Measurements from ENCODE around the gene FXR2.
"Not testable (repeated sequence)": the region's sequence is repeated elsewhere in the genome, so short reads cannot be mapped to it uniquely, and the experiment has no call there.

Gene FXR2

DNA sequence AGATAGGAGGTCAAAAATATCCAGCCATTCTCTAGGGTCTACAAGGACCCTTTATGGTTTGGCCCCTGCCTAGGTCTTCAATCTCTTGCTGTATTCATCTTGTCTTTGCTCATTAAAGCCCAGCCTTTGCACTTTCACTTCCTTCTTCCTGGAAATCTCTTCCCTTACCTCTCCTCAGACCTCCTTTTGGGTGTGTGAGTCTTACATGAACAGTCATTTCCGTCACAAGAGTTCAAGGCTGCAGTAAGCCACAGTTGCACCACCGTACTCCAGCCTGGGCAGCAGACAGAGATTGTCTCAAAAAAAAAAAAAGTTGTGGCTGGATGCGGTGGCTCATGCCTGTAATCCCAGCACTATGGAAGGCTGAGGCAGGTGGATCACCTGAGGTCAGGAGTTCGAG lies 30.1 kb upstream of the FXR2 start:
- TF ChIP-seq, protein P1, sequence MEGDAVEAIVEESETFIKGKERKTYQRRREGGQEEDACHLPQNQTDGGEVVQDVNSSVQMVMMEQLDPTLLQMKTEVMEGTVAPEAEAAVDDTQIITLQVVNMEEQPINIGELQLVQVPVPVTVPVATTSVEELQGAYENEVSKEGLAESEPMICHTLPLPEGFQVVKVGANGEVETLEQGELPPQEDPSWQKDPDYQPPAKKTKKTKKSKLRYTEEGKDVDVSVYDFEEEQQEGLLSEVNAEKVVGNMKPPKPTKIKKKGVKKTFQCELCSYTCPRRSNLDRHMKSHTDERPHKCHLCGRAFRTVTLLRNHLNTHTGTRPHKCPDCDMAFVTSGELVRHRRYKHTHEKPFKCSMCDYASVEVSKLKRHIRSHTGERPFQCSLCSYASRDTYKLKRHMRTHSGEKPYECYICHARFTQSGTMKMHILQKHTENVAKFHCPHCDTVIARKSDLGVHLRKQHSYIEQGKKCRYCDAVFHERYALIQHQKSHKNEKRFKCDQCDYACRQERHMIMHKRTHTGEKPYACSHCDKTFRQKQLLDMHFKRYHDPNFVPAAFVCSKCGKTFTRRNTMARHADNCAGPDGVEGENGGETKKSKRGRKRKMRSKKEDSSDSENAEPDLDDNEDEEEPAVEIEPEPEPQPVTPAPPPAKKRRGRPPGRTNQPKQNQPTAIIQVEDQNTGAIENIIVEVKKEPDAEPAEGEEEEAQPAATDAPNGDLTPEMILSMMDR (IDR thresholded peaks at IDR 0.05; ENCODE audit: control extremely low read depth, extremely low read depth, low read depth, missing control alignments): no peak
- CTCF ChIA-PET: interaction anchor here (4.5 kb wide), 1 partner anchor 12 kb away, joined by 37 read pairs; the partner anchor contains the start of gene SHBG
- no peak for DNase-seq (ENCODE audit: extremely low spot score)
- POLR2A ChIA-PET: no interaction called here

DNA sequence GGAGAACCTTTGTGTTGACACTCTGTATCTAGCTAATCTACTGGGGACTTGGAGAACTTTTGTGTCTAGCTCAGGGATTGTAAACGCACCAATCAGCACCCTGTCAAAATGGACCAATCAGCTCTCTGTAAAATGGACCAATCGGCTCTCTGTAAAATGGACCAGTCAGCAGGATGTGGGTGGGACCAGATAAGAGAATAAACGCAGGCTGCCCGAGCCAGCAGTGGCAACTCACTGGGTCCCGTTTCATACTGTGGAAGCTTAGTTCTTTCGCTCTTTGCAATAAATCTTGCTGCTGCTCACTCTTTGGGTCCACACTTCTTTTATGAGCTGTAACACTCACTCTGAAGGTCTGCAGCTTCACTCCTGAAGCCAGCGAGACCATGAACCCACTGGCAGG lies 26.9 kb upstream of the FXR2 start:
- ChIA-PET CTCF (interaction anchor here (0.9 to 4.5 kb wide), 5 partner anchors 9 to 46 kb away, joined by 3 to 37 read pairs (median 5); partner anchors contain the start of genes ATP1B2, SHBG and TP53), POLR2A (interaction anchor here (0.8 to 1.4 kb wide), 2 partner anchors 9 to 10 kb away, joined by 3 read pairs; partner anchors contain the start of gene ATP1B2)
- DNase-seq (ENCODE audit: extremely low spot score): not testable (repeated sequence)

DNA sequence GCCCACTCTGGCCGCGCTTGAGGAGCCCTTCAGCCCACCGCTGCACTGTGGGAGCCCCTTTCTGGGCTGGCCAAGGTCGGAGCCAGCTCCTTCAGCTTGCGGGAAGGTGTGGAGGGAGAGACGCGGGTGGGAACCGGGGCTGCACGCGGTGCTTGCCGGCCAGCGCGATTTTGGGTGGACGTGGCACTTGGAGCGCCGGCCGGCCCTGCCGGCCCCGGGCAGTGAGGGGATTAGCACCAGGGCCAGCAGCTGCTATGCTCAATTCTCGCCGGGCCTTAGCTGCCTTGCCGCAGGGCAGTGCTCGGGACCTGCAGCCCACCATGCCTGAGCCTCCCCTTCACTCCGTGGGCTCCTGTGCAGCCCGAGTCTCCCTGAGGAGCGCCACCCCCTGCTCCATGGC lies 26.1 kb upstream of the FXR2 start:
- ChIA-PET POLR2A (interaction anchor here (0.8 kb wide), 1 partner anchor 11 kb away, joined by 3 read pairs; no protein-coding TSS in a partner anchor), CTCF (interaction anchor here (1.4 to 4.5 kb wide), 4 partner anchors 8 to 46 kb away, joined by 4 to 37 read pairs (median 6); partner anchors contain the start of genes SHBG and TP53)
- DNase-seq (ENCODE audit: extremely low spot score): no peak
- TF ChIP-seq, protein P1 (IDR thresholded peaks at IDR 0.05; ENCODE audit: control extremely low read depth, extremely low read depth, low read depth, missing control alignments): no peak

DNA sequence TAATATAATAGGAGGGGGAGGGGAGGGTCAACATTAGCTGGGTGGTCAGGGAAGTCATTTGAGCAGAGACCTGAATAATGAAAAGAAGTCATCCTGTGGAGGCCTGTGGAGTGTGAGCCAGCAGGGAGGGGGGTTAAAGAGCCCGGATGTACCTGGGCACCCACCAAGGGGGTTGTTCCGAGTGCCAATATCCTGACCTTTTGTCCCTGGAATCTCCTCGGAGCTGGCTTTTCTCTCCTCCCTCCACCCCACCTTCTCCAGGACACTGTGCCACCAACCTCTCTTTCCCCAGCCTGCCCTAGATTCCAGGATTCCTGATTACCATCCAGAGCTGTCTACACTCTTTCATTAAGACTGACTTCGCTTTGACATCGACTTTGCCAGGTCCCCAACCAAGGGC lies 21.5 kb upstream of the FXR2 start:
- no peak for DNase-seq (ENCODE audit: extremely low spot score)
- POLR2A ChIA-PET: no interaction called here
- CTCF ChIA-PET: interaction anchor here (7.8 kb wide), 1 partner anchor 51 kb away, joined by 112 read pairs; the partner anchor contains the start of genes TP53 and WRAP53
- TF ChIP-seq, protein P1 (IDR thresholded peaks at IDR 0.05; ENCODE audit: control extremely low read depth, extremely low read depth, low read depth, missing control alignments): no peak

DNA sequence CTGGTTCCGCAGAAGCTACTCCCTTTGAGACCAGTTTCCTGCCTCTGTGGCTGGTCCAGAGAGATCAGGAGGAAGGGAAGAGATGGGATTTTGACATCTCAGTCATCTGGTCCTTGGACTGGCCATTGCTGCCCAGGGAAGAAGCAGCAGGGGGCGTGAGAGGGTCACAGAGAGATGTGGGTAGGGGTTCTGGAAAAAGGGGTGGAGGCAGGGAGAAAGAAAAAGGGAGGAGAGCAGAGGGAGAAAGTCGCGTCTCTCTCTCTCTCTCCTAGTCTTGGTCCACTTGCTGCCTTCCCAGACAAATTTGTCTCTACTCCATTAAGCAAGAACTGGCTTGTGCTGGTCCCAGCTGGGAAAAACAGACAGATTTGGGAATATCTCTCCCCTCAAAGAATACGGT lies 19.7 kb upstream of the FXR2 start:
- CTCF ChIA-PET: interaction anchor here (1.1 to 9.5 kb wide), 5 partner anchors 8 to 72 kb away, joined by 3 to 112 read pairs (median 37); partner anchors contain the start of genes FXR2, TP53 and WRAP53
- DNase-seq (ENCODE audit: extremely low spot score): no peak
- POLR2A ChIA-PET: no interaction called here
- TF ChIP-seq, protein P1 (IDR thresholded peaks at IDR 0.05; ENCODE audit: control extremely low read depth, extremely low read depth, low read depth, missing control alignments): peak; percentile 67

DNA sequence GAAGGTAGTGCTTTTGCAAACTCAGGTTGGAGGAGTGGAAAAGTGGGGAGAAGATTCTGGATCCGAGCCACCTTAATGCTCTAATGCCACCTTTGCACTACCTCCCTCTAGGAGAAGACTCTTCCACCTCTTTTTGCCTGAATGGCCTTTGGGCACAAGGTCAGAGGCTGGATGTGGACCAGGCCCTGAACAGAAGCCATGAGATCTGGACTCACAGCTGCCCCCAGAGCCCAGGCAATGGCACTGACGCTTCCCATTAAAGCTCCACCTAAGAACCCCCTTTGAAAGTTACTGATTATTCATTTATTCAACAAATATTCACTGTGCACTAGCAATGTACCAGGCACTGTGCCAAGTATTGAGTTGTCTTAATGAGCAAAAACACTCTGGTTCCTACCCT lies 18.4 kb upstream of the FXR2 start:
- DNase-seq (ENCODE audit: extremely low spot score): peak; percentile 4
- ChIA-PET CTCF (interaction anchor here (0.7 to 9.5 kb wide), 20 partner anchors 10 to 357 kb away, joined by 3 to 112 read pairs (median 4); partner anchors contain the start of genes ATP1B2, FXR2, SOX15 and TP53), POLR2A (no interaction called here)
- TF ChIP-seq, protein P1 (IDR thresholded peaks at IDR 0.05; ENCODE audit: control extremely low read depth, extremely low read depth, low read depth, missing control alignments): no peak

DNA sequence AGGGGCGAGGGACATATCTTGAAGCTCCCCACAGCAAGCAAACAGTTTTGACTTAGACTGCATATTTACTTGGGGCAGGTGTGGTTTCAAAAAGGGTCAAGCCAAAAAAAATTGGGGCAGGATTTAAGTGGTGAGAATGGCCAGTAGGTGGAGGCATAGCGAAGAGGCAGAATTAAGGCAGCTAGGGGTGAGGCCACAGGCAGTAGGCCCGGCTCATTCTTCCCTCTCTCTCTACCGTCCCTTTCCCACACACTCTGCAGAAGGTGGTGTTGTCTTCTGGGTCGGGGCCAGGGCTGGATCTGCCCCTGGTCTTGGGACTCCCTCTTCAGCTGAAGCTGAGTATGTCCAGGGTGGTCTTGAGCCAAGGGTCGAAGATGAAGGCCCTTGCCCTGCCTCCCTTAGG lies 17.8 kb upstream of the FXR2 start:
- TF ChIP-seq, protein P1 (IDR thresholded peaks at IDR 0.05; ENCODE audit: control extremely low read depth, extremely low read depth, low read depth, missing control alignments): peak; percentile 45
- POLR2A ChIA-PET: interaction anchor here (1.5 kb wide), 1 partner anchor 55 kb away, joined by 3 read pairs; the partner anchor contains the start of gene TP53
- DNase-seq (ENCODE audit: extremely low spot score): peak; percentile 71
- CTCF ChIA-PET: interaction anchor here (0.7 to 9.5 kb wide), 22 partner anchors 9 to 358 kb away, joined by 3 to 112 read pairs (median 4); partner anchors contain the start of genes ATP1B2, FXR2, SOX15 and TP53
